Osteocyte (in vitro differentiated cells): ENCODE results near the gene LRCOL1. TPM values are rescaled to one million over a fixed set of nuclear protein-coding genes. Genes with fewer than 3 reads are reported as not detected.

ENCODE experiments used
- DNase-seq: peaks from one replicate; pipeline ENCODE4 v3.0.0; 2021; ENCODE audit warnings: mixed read lengths; ENCODE audit not compliant: unreplicated experiment; ENCODE audit errors: extremely low spot score
- H3K27ac Mint-ChIP-seq: one replicate; pipeline ENCODE4 v1.8.0; 2021; ENCODE audit warnings: mild to moderate bottlenecking, mixed read lengths; ENCODE audit not compliant: unreplicated experiment
- H3K27me3 Mint-ChIP-seq: one replicate; pipeline ENCODE4 v1.8.0; 2021; ENCODE audit warnings: mixed read lengths; ENCODE audit not compliant: unreplicated experiment
- H3K36me3 Mint-ChIP-seq: one replicate; pipeline ENCODE4 v1.8.0; 2021; ENCODE audit warnings: mixed read lengths; ENCODE audit not compliant: unreplicated experiment
- H3K4me1 Mint-ChIP-seq: one replicate; pipeline ENCODE4 v1.8.0; 2021; ENCODE audit warnings: mixed read lengths; ENCODE audit not compliant: unreplicated experiment
- H3K4me3 Mint-ChIP-seq: one replicate; pipeline ENCODE4 v1.8.0; 2021; ENCODE audit warnings: mild to moderate bottlenecking, moderate library complexity, mixed read lengths; ENCODE audit not compliant: unreplicated experiment
- H3K9me3 Mint-ChIP-seq: one replicate; pipeline ENCODE4 v1.8.0; 2021; ENCODE audit warnings: mixed read lengths; ENCODE audit not compliant: unreplicated experiment
- total RNA-seq: library from RNA; stranded (reverse); gene quantifications from 2 replicates; pipeline ENCODE4 v1.2.1, GENCODE V29; 2021
- TF ChIP-seq, protein P1 (sequence below): fragments of 200-600 bp; sonication (generic); IDR thresholded peaks from 2 replicates; pipeline ENCODE4 v1.5.0; 2021; ENCODE audit warnings: antibody characterized with exemption, mild to moderate bottlenecking, moderate library complexity

Gene LRCOL1
- total RNA-seq, 1 donor from 2014 or later: not detected

DNA sequence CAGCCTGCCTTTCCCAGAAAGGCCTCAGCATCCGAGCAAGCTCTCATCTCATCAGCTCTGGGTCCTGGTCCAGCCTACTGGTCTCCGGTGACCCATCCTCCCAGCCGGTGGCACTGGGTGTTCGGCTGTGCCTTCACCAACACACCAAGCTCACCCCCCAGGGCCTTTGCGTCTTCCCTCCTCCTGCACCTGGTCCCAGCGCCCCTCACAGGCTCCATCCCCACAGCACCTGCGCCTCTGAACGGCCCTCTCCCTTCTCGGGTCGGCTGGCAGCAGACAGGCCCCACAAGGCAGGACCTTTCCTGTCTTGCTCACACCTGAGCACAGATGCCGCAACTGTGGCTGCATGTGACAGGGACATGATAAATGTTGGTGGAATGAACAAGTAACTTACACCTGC is 21.3 kb upstream of the LRCOL1 start:
- H3K9me3 Mint-ChIP-seq: no peaks in the 10 kb centered on the region
- no peaks in the 10 kb centered on the region for H3K27me3 Mint-ChIP-seq
- H3K36me3 Mint-ChIP-seq: peaks cover 58% of the 10 kb centered on the region
- no peak for DNase-seq
- TF ChIP-seq, protein P1, sequence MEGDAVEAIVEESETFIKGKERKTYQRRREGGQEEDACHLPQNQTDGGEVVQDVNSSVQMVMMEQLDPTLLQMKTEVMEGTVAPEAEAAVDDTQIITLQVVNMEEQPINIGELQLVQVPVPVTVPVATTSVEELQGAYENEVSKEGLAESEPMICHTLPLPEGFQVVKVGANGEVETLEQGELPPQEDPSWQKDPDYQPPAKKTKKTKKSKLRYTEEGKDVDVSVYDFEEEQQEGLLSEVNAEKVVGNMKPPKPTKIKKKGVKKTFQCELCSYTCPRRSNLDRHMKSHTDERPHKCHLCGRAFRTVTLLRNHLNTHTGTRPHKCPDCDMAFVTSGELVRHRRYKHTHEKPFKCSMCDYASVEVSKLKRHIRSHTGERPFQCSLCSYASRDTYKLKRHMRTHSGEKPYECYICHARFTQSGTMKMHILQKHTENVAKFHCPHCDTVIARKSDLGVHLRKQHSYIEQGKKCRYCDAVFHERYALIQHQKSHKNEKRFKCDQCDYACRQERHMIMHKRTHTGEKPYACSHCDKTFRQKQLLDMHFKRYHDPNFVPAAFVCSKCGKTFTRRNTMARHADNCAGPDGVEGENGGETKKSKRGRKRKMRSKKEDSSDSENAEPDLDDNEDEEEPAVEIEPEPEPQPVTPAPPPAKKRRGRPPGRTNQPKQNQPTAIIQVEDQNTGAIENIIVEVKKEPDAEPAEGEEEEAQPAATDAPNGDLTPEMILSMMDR: no peak
- no peak overlapping the region for H3K4me3 Mint-ChIP-seq
- no peak overlapping the region for H3K27ac Mint-ChIP-seq
- H3K4me1 Mint-ChIP-seq: no peaks in the 10 kb centered on the region

- Mint-ChIP-seq H3K27ac (no peak overlapping the region), H3K9me3 (no peaks in the 10 kb centered on the region), H3K4me3 (no peak overlapping the region), H3K36me3 (peaks cover 55% of the 10 kb centered on the region), H3K27me3 (no peaks in the 10 kb centered on the region), H3K4me1 (no peaks in the 10 kb centered on the region)
- TF ChIP-seq, protein P1: no peak
- DNase-seq: no peak
Measured at GRCh38 chr12:132630672-132631071, 20.3 kb upstream of the LRCOL1 start.

DNA sequence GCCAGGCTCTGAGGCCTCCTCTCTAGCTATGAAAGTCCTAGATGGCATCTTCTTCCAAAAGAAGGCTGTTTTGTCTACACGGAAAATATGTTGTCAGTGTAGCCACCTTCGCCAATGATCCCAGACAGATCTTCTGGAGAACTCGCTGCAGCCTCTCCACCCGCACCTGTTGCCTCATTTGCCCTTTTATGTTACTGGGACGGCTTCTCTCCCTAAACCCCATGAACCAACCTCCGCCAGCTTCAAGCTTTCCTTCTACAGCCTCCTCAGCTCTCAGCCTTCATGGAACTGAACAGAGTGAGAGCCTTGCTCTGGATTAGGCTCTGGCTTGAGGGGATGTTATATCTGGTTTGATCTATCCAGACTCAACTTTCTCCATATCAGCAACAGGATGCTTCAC is 18.9 kb upstream of the LRCOL1 start:
- Mint-ChIP-seq H3K4me1 (no peaks in the 10 kb centered on the region), H3K4me3 (no peak overlapping the region)
- DNase-seq: no peak

DNA sequence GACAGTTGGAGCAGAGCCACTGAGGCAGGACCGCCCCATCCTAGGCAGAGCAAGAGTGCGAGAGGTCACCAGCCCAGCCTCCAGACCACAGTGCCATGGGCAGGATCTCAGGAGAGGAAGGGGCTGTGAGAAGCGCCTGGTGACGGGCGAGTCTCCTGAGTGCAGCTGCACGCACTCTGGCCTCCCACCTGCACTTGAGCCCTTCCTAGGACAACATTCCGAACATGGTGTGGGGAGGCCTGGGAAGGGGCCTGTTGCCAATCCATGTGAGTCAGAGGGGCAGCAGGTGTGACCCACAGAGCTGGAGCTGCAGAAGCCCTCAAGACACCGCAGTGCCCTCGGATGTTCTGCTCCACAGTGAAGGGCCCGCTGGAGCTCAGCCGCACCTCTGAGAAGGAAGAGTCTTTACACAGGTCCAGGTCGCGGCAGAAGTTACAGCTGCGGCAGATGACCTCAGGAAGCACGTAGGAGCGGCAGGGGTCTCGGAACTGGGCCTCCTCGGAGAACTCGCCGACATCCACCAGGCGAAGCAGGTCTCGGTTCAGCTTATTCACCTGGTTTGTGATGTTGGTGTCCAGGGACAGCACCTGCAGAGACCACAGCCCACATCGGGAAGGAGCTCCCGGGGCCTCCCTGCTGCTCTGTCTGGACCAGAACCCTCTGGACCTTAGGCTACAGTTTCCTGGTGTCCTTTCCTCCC is 15.5 kb upstream of the LRCOL1 start:
- Mint-ChIP-seq H3K36me3 (peaks cover 31% of the 10 kb centered on the region), H3K27ac (no peak overlapping the region), H3K27me3 (no peaks in the 10 kb centered on the region), H3K4me1 (peaks cover 15% of the 10 kb centered on the region), H3K9me3 (no peaks in the 10 kb centered on the region), H3K4me3 (no peak overlapping the region)
- DNase-seq: no peak
- TF ChIP-seq, protein P1: no peak

More for the DNA sequence above, 18.9 kb upstream of the LRCOL1 start:
- Mint-ChIP-seq H3K36me3 (peaks cover 52% of the 10 kb centered on the region), H3K27ac (no peak overlapping the region), H3K27me3 (no peaks in the 10 kb centered on the region), H3K9me3 (no peaks in the 10 kb centered on the region)
- TF ChIP-seq, protein P1: no peak

GRCh38 chr12:132624910-132625630 is 14.7 kb upstream of the LRCOL1 start:
- Mint-ChIP-seq H3K36me3 (peaks cover 24% of the 10 kb centered on the region), H3K27me3 (no peaks in the 10 kb centered on the region), H3K4me1 (peaks cover 15% of the 10 kb centered on the region), H3K9me3 (no peaks in the 10 kb centered on the region), H3K27ac (no peak overlapping the region), H3K4me3 (no peak overlapping the region)
- TF ChIP-seq, protein P1: no peak
- DNase-seq: no peak
